Stomach (tissue), 9 donors: ENCODE results near the gene C1D. TPM values are rescaled to one million over a fixed set of nuclear protein-coding genes. Genes with fewer than 3 reads are reported as not detected.

Experiments used
- DNase-seq, 2 donors: peaks; one replicate each; pipeline versions ENCODE4 v3.0.0 to v3.0.0-alpha.2; 2013 to 2019
- H3K27ac ChIP-seq, 5 donors: fragments of 200-600 bp in 4 of 5; sonication (generic) in 4 of 5; one replicate each; pipeline ENCODE4 v1.5.1; 2013 to 2019; ENCODE audit warnings: mild to moderate bottlenecking in 1 of 5, moderate library complexity in 1 of 5
- H3K27me3 ChIP-seq, 3 donors: fragments of 200-600 bp; sonication (generic); one replicate each; pipeline ENCODE4 v1.5.1; 2017 to 2019; ENCODE audit warnings: mixed run types in 1 of 3
- H3K36me3 ChIP-seq, 4 donors: fragments of 200-600 bp; sonication (generic); 1 replicate in 3 of 4; 2 replicates in 1 of 4; pipeline ENCODE4 v1.5.1; 2016 to 2019
- H3K4me1 ChIP-seq, 4 donors: fragments of 200-600 bp; sonication (generic); one replicate each; pipeline ENCODE4 v1.5.1; 2016 to 2019
- H3K4me3 ChIP-seq, 4 donors: fragments of 200-600 bp; sonication (generic) in 3 of 4; one replicate each; pipeline ENCODE4 v1.5.1; 2016 to 2019; ENCODE audit warnings: mild to moderate bottlenecking in 1 of 4
- H3K9me3 ChIP-seq, 4 donors: fragments of 200-600 bp; sonication (generic); one replicate each; pipeline ENCODE4 v1.5.1; 2016 to 2019
- CTCF ChIP-seq, 7 experiments: fragments of 450-650 bp in 4 of 7; fragments of 200-600 bp in 3 of 7; sonication (generic) in 3 of 7; IDR thresholded peaks; one replicate each; pipeline ENCODE4 v1.5.1; 2016 to 2019; ENCODE audit warnings: antibody characterized with exemption in 7 of 7, control low read depth in 2 of 7, mild to moderate bottlenecking in 1 of 7
- EP300 ChIP-seq: sonication (generic); formaldehyde crosslinking; IDR thresholded peaks from one replicate; pipeline ENCODE4 v1.6.1; 2017; ENCODE audit warnings: antibody characterized with exemption
- POLR2A ChIP-seq, 4 donors: fragments of 450-650 bp; IDR thresholded peaks; one replicate each; pipeline ENCODE4 v1.6.1; 2016; ENCODE audit warnings: antibody characterized with exemption in 4 of 4, control low read depth in 2 of 4, mild to moderate bottlenecking in 1 of 4, moderate library complexity in 1 of 4
- POLR2AphosphoS5 ChIP-seq, 3 donors: sonication (generic); formaldehyde crosslinking; IDR thresholded peaks; one replicate each; pipeline ENCODE4 v1.6.1; 2016; ENCODE audit warnings: antibody characterized with exemption in 3 of 3
- WGBS, 5 donors: extraction: QIAGEN DNeasy Blood & Tissue Kit in 3 of 5; methylation state at CpG; one replicate each; pipeline versions ENCODE4 v1.1.5 to v1.1.7; 2013 to 2018; 5-methylcytosine and 5-hydroxymethylcytosine counted together
- intact Hi-C: fragments of 100-400 bp; cut with DNase I; formaldehyde crosslinking; loops from one replicate; pipeline ENCODE4 v1.15.1; 2023; ENCODE audit warnings: low total_unique reads
- polyA plus RNA-seq, 3 donors: library from polyadenylated mRNA; stranded (reverse); fragments of 200-250 nt; gene quantifications; one replicate each; pipeline ENCODE4 v1.2.3, GENCODE V29; 2013
- total RNA-seq, 5 donors: library from RNA; depleted of rRNA; stranded (reverse); fragments of >200 nt; gene quantifications; one replicate each; pipeline versions ENCODE4 v1.1.0 to v1.2.3, GENCODE V29; 2014 to 2016
- donor health status: healthy with polysubstance abuse.
- donor health status: Bipolar disorder and iron deficiency.
- donor health status: healthy.

The C1D gene
- total and polyA plus RNA-seq, 8 donors = 3.2 to 101 (median 29.5) TPM

DNA sequence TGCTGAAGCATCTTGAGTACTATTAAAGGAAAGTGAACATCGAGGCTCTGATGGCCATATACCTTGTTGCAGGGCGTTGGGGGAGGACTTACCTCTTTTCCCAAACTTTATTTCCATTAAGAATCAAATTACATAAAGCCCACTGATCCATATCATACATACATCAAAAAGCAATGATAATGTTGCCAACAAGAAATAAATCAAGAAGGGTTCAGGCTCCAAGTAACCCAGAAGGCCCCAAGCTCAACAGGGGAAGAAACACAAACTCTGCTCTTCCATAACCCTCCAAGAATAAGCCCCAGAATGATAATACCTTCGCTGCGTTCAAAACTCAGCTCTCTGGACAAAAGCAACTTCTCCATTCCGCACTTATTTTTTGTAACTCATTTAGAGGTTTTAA, 32.3 kb downstream of the C1D start:
- no peaks in the 10 kb centered on the region for H3K9me3 ChIP-seq

DNA sequence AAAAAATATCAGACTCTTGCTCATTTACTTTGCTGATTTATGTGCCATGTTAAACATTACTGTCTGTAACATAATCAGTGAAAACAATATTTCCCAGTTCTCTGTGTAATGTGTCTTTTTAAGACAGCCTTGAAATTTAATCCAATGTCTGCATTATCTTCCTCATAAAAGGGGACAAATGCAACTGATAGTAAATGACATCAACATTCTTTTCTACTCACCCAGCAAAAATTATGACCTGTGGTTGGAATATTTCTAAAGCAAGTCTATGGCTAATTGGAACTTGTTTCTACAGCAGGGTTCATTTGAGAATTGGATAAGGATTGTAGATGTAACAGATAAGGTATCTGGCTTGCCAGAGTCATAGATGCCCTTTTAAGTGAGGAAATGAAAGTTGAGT, 34.8 kb downstream of the C1D start:
- no peaks in the 10 kb centered on the region for H3K9me3 ChIP-seq
- no peak overlapping the region for H3K4me3 ChIP-seq
- peaks cover 0 to 10% (median 0%) of the 10 kb centered on the region in 3 donors for H3K27me3 ChIP-seq
- H3K27ac ChIP-seq = no peak overlapping the region
- intact Hi-C loops = no loop called here
- TF ChIP-seq CTCF (IDR thresholded peaks at IDR 0.05) (no peak), POLR2AphosphoS5 (IDR thresholded peaks at IDR 0.05) (no peak), POLR2A (IDR thresholded peaks at IDR 0.05) (no peak), EP300 (no peak)
- H3K4me1 ChIP-seq = peaks cover 0 to 10% (median 2%) of the 10 kb centered on the region in 4 donors
- H3K36me3 ChIP-seq = no peaks in the 10 kb centered on the region
- no peak for DNase-seq

More for the DNA sequence above, 32.3 kb downstream of the C1D start:
- no peaks in the 10 kb centered on the region for H3K27me3 ChIP-seq
- H3K27ac ChIP-seq = no peak overlapping the region
- DNase-seq = no peak
- H3K36me3 ChIP-seq = no peaks in the 10 kb centered on the region
- intact Hi-C loops = no loop called here
- WGBS, 5 donors = 90 to 93% (median 91%) methylated on average over 5 of the region's 5 CpGs
- no peak overlapping the region for H3K4me3 ChIP-seq
- peaks cover 0 to 10% (median 2%) of the 10 kb centered on the region in 4 donors for H3K4me1 ChIP-seq
- TF ChIP-seq EP300 (no peak), POLR2AphosphoS5 (IDR thresholded peaks at IDR 0.05) (no peak), CTCF (IDR thresholded peaks at IDR 0.05) (no peak), POLR2A (IDR thresholded peaks at IDR 0.05) (no peak)

DNA sequence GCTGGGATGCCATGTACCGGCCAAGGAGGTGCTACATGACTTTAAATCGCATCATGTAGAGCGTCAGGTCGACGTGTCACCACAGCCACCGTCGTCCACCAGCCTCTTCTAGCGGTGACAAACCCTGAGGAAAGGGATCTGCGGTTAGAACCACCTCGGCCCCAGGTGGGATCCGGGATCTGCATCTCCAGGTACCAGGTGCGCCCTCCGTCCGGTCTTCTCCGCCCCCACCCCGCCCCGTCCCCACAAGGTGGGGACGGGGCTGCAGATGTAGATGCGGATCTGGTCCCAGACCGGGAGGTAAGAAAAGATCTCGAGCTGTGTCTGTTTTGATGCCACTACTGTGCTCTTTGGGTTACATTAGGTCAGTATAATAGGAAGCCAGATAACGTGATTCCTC, 38.4 kb downstream of the C1D start:
- Histone ChIP-seq H3K4me1 (no peaks in the 10 kb centered on the region), H3K36me3 (no peaks in the 10 kb centered on the region), H3K27ac (no peak overlapping the region), H3K27me3 (peaks cover 0 to 10% (median 0%) of the 10 kb centered on the region in 3 donors), H3K4me3 (no peak overlapping the region), H3K9me3 (no peaks in the 10 kb centered on the region)
- 92 to 96% (median 95%) methylated on average over 21 to 22 of the region's 22 CpGs for WGBS, 5 donors
- intact Hi-C loops = no loop called here
- DNase-seq = no peak
- TF ChIP-seq POLR2AphosphoS5 (IDR thresholded peaks at IDR 0.05) (no peak), CTCF (IDR thresholded peaks at IDR 0.05) (no peak), EP300 (no peak), POLR2A (IDR thresholded peaks at IDR 0.05) (no peak)

- intact Hi-C loops = no loop called here
- Histone ChIP-seq H3K9me3 (no peaks in the 10 kb centered on the region), H3K36me3 (no peaks in the 10 kb centered on the region), H3K4me1 (no peaks in the 10 kb centered on the region), H3K27ac (no peak overlapping the region), H3K27me3 (peaks cover 0 to 10% (median 0%) of the 10 kb centered on the region in 3 donors), H3K4me3 (no peak overlapping the region)
- DNase-seq = no peak
- WGBS, 5 donors = 90 to 95% (median 94%) methylated on average over 8 to 16 of the region's 16 CpGs
- TF ChIP-seq CTCF (IDR thresholded peaks at IDR 0.05) (no peak), POLR2AphosphoS5 (IDR thresholded peaks at IDR 0.05) (no peak), POLR2A (IDR thresholded peaks at IDR 0.05) (no peak), EP300 (no peak)
Observed at GRCh38 chr2:68023904-68024303, 38.9 kb downstream of the C1D start.
